GM18858 (cell line): ENCODE results near the gene GNAO1.

ENCODE experiments used
- ATAC-seq: cut with Tn5 transposase; IDR thresholded peaks from one replicate; pipeline ENCODE4 v1.9.1; 2021; ENCODE audit not compliant: unreplicated experiment

GNAO1 gene

DNA sequence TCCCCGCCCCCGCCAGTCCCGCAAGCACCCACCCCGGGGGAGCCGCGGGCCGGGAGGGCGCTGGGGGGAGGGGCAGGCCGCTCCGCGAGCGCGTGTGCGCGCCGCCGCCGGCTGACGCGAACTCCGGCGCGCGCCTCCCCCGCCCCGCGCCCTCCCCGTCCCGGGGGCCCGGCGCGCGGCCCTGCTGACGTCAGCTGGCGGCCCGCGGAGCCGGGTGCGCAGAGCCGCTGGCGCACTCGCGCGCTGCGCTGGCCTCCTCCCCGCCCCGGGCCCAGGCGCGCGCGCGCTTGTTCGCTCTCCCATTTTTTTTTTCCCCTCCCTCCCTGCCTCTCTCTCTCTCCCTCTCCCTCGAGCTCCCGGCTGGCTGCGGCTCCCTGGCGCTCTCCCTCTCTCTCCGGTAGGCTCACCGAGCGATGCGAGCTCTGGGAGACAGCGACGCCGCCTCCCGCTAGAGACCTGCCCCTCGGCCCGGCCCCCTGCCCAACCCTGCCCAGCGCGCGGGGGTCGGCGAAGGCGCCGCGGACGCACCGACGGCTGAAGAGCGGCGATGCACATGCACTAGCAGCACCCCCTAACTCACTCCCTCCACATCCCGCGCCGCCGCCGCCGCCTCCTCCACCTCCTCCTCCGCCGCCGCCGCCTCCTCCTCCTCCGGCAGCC lies at the start of gene GNAO1:
Gene GNAO1 (plus strand): TSS at position 334 of the 660 bp plus-strand sequence. CDS start 747 bp downstream, outside the sequence.
- ATAC-seq = no peak

DNA sequence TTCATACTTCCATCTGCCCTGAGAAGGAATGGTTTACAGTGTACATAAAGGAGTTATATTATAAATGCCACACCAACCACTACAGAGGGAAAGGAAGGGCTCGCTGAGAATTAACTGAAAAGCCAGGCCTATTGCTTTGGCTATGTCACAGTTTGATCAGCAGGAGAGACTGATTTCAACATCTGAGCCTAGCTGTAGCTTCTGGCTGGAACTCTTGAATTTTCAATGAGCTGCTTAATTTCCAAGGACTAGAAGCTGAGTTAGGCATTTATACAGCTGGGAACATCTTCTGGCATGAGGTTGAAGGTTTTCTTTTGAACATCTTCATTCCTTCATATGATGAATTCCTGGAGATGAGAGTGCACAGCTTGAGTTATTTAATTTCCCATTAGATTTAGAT lies 47.6 kb upstream of the GNAO1 start:
- ATAC-seq = no peak

DNA sequence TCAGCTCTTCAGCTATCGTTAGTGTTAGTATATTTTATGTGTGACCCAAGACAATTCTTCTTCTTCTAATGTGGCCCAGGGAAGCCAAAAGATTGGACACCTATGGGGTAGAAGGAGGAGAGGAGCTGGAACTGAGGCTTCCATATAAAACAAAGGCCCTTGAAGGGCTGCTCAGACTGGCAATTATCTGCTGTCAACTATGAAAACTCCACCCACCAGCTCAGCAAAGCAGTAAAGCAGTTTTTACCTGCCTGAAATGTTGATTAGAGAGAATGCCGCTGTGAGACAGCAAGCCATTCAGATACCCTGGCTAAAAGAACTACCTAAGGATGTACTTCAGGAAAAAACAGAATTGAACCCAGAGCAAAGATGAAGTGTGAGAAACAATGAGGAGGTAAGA lies 45.9 kb upstream of the GNAO1 start:
- ATAC-seq = no peak

DNA sequence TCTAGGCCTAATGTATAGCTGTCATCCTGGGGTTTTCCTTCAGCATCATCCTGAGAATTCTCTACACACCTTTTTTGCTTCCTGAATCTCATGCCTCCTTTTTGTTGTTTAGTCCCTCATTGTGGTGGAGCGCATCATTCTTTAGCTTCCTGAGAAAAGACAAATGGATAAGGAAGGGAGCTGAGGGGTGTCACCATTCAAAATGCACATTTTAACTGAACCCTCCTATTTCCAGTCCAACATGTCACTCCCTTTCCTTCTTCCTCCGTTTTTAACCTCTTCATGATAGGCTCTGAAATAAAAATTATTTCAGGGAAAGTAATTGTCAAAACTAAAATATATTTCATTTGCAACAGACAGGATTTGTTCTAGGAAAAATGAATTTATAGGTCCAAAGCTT lies 39.7 kb upstream of the GNAO1 start:
- no peak for ATAC-seq

DNA sequence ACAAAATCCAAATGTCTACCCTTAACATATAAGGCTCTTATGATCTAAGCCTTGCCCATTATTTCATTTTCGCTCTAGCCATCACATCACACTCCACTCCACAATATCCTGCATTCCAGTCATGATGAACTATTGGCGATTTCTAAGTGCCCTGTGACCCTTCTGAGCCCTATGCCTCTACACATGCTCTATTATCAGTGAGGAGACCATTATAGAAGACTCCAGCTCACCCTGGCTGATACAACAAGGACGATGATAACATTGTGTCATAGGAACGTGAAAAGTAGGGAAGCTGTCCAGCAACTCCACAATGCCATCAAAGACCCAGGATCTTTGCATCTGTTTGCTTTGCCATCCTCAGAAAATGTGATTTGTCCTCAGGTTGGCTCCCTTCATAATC lies 29.6 kb upstream of the GNAO1 start:
- ATAC-seq = no peak

DNA sequence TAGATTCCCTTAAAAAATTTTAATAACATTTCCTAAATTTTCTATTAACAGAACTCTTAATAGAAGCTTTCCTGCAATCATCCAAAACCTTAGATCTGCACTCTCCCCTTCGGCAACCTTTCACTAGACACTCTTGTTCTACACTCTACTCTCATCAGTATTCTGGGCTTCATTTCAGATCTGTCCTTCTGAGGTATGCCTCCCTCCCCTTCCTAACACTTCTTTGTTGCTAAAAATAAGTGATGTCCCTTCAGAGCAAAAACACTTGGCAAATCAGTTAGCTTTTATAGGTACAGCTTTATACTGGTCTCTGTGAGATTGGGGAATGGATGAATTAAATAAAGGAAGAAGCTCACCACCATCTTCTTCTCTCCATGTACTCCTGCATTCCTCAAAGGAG lies 28.2 kb upstream of the GNAO1 start:
- no peak for ATAC-seq

DNA sequence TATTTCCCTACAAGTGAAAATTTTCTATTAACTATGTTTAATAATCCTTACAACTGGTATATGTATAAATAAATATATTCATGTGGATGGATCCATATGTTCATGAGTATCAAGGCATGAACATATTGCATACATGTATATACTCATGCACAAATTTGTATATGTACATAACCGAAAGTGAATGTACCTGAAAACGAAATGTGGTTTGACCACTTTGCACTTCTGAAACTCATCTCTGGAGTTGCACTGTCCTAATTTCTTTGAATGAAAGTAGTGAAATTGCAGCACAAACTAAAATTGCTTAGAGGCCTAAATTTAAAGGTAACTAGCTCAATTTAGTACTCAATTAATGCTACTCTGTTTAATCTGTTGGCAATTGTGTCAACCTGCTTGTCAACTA lies 27.4 kb upstream of the GNAO1 start:
- ATAC-seq = peak; percentile 96

DNA sequence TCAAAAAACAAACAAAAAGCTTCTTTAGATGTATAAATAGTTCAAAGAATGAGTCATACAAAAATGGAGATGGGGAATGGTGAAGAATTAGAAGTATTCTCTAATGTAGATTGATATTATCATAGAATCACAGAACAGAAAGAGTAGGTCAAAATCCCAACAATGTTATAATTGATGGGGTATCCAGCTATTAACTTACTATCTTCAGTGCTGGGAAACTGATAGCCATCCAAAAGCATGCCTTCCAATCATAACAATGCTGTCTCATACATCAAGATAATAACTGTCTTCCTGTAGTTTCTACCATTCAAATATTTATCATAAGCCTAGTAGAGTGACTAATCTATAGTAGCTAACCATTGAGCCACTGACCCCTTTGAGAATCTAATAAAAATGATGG lies 26.7 kb upstream of the GNAO1 start:
- no peak for ATAC-seq

DNA sequence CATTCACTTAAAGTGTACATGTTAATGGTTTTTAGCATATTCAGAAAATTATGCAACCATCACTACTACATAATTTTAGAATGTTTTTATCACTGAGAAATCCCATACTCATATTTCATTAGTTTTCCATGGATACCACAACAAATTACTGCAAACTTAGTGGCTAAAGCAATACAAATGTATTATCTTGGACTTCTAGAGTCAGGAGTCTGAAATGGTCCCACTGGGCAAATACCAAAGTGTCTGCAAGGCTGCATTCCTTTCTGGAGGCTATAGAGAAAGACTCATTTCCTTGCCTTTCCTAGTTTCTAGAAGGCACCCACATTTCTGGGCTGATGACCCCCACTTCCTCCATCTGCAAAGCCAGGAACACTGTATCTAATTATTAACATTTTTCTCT lies 16.9 kb upstream of the GNAO1 start:
- ATAC-seq = no peak

DNA sequence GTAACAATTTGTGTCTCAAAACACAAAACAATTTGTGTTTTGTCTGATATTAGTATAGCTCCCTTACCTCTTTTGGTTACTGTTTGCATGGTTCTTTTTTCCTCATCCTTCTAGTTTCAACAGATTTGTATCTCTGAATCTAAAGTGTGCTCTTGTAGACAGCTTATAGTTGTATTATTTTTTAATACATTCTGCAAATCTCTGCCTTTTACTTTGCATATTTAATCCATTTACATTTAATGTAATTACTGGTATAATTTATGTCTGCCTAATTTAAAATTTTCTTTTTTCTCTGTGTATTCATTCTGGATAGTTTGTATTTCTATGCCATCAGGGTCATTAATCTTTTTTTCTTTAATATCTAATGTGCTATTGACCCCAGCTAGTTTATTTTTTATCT lies 9.9 kb upstream of the GNAO1 start:
- no peak for ATAC-seq

DNA sequence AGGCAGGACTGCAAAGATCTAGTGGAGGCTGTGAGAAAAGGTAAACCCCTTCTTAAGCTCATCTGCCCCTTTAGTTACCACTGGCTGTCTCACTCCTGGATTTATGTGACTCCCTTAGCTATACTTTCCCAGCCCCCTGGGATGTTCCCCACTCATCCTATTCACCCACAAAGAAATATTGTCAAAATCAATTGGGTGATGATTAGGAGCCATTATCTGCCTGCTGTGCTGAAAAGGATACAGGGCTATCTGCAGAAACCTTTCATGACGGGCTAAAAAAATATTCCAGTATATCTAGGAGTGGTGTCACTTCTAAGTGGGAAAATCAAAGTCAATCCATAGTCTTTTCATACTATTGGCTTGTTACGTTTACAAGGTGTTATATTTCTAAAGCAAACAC lies 8.0 kb upstream of the GNAO1 start:
- no peak for ATAC-seq

DNA sequence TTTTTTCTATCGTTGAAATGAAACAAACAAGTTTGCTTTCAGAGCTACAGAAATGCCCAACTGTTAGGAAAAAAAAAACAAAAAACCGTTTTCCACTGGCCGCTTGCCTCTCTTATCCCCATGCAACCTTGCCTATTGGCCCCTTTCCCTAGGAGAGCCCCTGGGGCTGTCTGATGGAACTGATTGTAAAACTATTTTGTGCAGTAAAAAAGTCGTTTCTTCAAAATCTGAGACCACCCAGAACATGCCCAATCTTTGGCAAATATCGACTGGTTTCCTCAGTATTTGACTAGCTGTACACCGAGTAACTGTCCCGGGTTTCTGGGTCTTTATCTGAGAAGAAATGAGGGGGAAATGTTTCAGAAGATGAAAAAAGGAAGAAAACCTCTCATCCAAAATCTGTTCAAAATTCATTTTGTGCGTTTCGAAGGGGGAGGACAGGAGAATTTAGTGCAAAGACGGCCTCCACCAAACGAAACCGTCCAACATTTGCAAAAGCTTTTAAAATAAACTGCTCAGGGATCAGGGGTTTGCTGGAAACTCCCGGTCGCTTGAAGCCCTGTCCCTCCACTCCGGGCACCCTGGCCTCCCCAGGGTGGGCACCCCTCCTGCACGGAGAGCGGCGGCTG lies 1.1 kb upstream of the GNAO1 start:
- ATAC-seq = no peak

DNA sequence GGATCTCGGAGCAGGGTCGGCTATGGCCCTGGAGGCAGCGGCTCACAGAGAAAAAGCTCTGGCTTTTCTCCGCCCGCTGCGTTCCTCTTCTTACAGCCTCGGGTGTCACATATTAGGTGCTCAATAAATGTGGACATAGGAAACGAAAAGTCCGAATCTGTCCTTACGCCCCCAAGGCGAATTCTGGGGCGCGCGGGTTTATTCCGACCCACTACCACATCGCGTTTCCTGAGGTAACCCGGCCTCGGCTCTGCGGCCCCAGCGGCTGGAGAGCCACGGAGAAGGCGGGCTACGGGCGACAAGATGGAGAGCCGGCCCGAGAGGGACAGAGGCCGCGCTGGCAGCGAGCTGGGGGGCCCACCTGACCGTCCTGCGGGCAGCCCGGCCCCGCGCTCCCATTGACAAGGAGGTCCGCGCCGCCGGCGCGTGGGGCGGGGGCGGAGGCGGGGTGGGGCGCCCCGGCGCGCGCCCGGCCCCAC lies 573 bp upstream of the GNAO1 start:
- no peak for ATAC-seq

DNA sequence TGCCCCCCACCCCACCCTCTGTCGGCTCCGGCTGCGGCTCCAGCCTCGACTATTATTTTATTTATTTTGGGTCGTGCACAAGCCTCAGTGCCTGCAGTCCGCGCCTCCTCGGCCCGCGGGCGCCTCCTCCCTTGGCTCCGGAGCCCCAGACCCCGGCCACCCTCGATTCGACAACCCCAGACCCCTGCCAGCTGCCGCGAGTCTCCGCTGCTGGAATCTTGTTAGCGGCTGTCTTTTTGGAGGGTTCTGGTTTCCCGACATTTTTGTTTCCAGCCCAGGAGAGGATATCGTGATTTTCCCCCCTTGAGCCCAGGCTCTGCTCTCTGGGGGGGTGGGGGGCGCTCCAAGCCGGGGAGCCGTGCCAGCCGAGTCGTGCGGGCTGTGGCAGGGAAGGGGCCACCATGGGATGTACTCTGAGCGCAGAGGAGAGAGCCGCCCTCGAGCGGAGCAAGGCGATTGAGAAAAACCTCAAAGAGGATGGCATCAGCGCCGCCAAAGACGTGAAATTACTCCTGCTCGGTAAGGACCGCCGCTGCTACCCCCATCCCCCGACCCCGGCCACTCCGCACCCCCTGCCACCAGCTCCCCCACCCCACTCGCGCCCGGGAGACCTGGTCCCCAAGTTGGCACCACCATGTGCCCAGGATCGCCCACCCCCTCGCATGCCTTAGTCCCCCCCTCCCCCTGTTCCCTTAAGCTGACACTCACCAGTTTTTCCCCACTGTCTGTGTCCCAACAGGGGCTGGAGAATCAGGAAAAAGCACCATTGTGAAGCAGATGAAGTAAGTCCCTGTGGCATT lies 746 bp downstream of the GNAO1 start:
- ATAC-seq = no peak

DNA sequence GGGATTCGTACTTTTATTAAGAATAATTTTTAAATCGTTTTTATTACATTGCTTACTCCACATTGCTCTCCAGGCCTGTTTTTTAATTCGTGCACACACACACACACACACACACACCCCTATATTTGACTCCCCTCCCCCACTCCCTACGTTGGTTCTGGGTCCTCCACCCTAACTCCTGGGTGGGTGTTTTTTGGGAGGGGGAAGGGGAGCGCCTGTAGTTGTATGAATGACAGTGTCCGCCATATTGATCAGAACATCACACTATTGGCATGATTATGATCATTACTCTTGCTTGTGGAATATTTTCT lies 1.3 kb downstream of the GNAO1 start:
- no peak for ATAC-seq

DNA sequence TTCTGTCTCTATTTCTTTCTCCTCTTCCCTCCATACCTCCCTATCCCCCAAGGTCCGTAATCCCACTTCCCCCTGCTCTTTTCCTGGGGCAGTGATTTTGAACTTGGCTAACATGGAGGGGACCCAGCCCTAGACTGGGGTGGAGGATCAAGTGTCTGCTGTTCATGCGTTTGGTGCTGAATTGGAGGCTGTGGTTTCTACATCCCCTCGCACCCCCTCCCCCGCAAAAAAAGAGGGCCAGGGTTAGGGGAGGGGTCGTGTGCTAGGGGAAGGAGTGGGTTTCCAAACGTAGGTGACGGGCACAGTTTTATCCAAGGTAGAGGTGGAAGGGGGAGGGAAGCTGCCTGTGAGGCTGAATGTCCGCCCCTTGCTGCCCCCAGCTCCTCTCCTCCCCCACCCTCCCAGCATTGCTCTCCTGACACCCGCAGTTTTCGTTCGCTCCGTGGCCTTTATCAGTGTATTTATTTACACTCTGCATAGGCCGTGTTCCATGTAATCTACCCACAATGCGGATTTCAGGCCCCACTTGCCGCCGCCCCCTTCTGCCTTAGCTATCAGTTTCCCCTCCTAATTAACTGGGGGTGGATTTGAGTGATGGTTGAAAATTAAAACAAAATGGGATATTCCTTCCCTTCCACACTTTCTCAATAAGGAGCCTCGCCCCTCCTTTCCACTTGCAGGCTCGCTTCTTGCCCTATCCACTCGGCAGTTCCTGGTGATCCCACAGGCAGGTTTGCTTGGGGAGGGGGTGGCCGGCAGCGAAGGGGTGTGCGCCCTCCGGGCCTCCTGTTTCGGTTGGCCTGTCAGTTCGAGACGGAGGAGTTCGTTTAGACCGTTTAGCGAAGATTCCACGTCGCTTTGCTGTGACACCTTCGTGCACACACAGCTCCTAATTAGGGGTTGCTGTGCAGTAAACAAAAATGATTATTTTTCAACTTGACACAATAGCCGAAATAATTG lies 2.0 kb downstream of the GNAO1 start:
- ATAC-seq = no peak

DNA sequence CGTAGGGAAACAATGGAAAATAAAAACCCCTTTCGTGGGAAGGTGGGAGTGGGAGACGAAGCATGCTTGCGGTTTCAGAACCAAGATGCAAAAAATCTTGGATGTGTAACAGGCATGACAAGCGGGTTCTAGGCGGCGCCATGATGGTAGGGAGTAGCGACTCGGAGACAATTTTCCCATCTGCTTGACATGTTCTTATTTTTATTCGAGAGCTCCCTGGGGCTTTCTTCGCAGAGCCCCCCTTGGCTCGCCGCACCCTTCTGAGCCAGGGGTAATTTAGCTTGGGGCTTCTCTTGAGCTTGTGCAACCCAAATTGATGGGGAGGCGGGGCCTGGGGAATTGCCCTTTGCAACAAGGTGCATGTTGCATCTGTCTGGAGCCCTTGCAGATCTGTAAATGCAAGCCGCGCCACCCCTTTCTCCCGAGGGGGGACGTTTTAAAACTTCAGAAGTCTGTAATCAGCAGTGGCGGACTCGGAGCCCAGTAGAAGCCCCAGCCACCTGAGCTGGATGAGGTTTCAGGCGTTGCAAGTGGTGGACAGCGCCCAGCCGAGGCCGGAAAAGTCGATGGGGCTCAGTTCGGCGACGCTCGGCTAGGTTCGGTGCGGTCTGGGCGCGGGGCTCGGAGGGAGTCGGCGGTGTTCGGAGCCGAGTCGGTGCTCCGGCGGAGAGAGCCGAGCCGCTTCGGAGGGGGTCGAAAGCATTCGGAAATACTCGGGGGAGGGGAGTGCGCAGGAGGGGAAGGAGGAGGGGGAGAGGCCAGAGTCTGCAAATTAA lies 2.9 kb downstream of the GNAO1 start:
- no peak for ATAC-seq

DNA sequence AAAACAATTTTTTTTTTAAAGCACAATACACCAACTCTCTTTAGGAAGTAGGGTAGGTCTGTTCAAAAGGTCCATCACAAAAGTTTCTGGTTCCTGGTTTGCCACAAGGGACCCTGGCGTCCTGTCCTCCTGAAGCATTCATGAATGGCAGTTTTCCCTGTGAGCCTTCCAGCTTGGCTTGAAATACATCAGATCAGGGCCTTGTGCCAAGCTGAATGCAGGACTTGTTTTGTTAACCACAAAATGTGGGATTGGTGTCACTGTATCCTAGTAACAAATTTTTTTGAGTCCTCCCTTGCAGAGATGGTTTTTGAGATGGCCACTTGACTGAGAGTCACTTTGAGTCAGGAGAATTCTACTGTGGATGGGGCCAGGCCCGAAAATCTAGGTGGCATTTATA lies 3.9 kb downstream of the GNAO1 start:
- ATAC-seq = no peak

DNA sequence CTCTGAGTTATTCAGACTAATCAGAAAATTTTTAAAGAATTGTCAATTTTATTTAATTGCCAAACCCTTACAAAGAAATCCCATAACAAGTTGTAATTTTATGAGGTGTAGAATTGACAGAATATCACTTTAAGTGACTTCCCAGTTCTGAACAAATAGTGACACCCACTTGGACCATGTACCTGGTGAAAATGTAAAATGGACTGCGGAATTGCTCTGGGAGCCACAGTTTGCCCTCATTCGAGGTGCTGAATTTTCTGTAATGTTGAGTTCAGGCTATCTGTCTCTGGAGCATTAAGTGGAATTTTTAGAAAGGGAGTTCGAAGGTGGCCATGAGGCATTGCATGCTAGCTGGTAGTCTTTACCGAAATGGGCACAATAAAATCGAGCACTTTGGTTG lies 5.1 kb downstream of the GNAO1 start:
- no peak for ATAC-seq

DNA sequence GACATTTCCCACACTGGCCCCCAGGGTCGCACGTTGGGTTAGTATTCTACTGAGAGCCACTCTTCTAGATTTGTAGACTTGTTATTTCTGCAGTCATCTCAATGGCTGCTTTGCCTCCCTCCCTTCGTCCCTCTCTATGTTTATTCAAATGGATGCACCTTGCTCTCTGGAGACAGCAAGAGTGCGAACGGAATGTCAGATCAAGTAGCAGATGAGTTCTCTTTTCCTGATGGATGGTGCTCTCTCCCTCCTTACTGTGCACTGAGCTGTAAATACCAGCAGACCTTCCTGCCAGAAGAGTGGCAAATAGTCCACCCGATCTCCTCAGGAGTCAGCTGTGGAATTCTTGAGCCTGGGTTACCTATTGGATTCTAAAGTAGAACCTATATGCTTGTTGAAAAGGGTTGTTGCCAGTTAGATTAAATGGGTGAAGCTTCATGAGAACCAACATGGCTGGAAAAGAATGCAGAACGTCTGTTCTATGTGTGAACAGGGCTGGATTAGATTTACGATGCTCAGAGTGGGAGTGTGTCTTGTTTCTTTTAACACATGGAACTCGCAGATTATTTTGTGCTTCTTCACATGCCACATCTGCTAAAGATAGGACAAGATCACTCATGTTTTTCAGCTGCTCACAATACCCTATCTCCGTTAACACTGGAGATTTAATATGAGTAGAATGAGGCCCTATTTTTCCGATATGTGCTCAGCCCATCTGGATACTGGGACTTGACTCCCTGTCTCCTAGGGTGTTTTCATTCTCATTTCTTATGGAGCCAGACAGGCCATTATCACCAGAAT lies 6.1 kb downstream of the GNAO1 start:
- ATAC-seq = no peak
